HEK293T (cell line): ENCODE measurements around the gene LYSMD2.

Experiments used
- ARNT ChIP-seq: fragments of 450-650 bp; IDR thresholded peaks from 2 replicates; pipeline ENCODE4 v1.6.1; 2017; ENCODE audit warnings: mild to moderate bottlenecking
- BHLHE40 ChIP-seq: fragments of 450-650 bp; IDR thresholded peaks from 2 replicates; pipeline ENCODE4 v1.6.1; 2016; ENCODE audit warnings: mild to moderate bottlenecking, moderate library complexity, borderline replicate concordance
- CTBP1 ChIP-seq: fragments of 450-650 bp; IDR thresholded peaks from 2 replicates; pipeline ENCODE4 v1.6.1; 2016; ENCODE audit warnings: borderline replicate concordance
- FOXA1 ChIP-seq: fragments of 450-650 bp; IDR thresholded peaks from 2 replicates; pipeline ENCODE4 v1.6.1; 2016; ENCODE audit warnings: mild to moderate bottlenecking
- FOXK2 ChIP-seq: fragments of 450-650 bp; IDR thresholded peaks from 2 replicates; pipeline ENCODE4 v1.6.1; 2016; ENCODE audit warnings: mild to moderate bottlenecking
- FOXM1 ChIP-seq: fragments of 450-650 bp; IDR thresholded peaks from 2 replicates; pipeline ENCODE4 v1.6.1; 2017; ENCODE audit warnings: mild to moderate bottlenecking, borderline replicate concordance
- HDGF ChIP-seq: fragments of 450-650 bp; IDR thresholded peaks from 2 replicates; pipeline ENCODE4 v1.6.1; 2017; ENCODE audit warnings: antibody characterized with exemption, borderline replicate concordance
- L3MBTL2 ChIP-seq: fragments of 450-650 bp; conservative IDR thresholded peaks from 2 replicates; pipeline ENCODE4 v1.6.1; 2016; ENCODE audit warnings: mild to moderate bottlenecking
- NFRKB ChIP-seq: fragments of 450-650 bp; IDR thresholded peaks from 2 replicates; pipeline ENCODE4 v1.6.1; 2016; ENCODE audit warnings: mild to moderate bottlenecking, moderate library complexity
- SP1 ChIP-seq: fragments of 450-650 bp; IDR thresholded peaks from 2 replicates; pipeline ENCODE4 v1.6.1; 2017
- SUZ12 ChIP-seq: fragments of 450-650 bp; IDR thresholded peaks from 2 replicates; pipeline ENCODE4 v1.6.1; 2016; ENCODE audit warnings: mild to moderate bottlenecking
- TARDBP ChIP-seq: fragments of 450-650 bp; IDR thresholded peaks from 2 replicates; pipeline ENCODE4 v1.6.1; 2016
- ZNF384 ChIP-seq: fragments of 450-650 bp; IDR thresholded peaks from 2 replicates; pipeline ENCODE4 v1.6.1; 2016
- TF ChIP-seq, protein P1 (sequence below): fragments of 450-650 bp; IDR thresholded peaks from 2 replicates; pipeline ENCODE4 v1.6.1; 2016

DNA sequence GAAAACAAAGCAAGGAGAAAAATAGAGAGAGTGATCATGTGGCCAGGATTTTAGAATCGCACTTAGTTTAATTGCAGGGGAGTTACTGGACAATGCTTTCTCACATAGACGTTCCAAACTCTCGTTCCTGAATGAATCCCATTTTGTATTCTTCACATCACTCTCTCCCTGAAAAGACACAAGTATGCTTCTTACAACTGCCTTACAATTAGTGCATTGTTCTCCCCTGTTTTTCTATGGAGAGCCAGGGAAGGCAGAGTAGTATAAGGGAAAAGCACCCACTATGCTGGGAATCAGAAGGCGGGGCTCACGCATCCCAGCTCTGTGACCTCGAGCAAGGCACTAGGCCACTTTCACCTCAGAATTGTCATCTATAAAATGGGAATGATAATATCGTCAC, 28.3 kb upstream of the LYSMD2 start:
- no peak for TF ChIP-seq FOXM1
- TF ChIP-seq NFRKB, result no peak
- no peak for TF ChIP-seq FOXK2
- TF ChIP-seq SP1, result no peak
- TF ChIP-seq CTBP1, result no peak
- TF ChIP-seq TARDBP, result no peak
- TF ChIP-seq BHLHE40, result no peak
- TF ChIP-seq ZNF384, result no peak
- no peak for TF ChIP-seq HDGF
- TF ChIP-seq SUZ12, result no peak
- no peak for TF ChIP-seq FOXA1
- TF ChIP-seq, protein P1, sequence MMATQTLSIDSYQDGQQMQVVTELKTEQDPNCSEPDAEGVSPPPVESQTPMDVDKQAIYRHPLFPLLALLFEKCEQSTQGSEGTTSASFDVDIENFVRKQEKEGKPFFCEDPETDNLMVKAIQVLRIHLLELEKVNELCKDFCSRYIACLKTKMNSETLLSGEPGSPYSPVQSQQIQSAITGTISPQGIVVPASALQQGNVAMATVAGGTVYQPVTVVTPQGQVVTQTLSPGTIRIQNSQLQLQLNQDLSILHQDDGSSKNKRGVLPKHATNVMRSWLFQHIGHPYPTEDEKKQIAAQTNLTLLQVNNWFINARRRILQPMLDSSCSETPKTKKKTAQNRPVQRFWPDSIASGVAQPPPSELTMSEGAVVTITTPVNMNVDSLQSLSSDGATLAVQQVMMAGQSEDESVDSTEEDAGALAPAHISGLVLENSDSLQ, result no peak
- TF ChIP-seq L3MBTL2, result no peak
- TF ChIP-seq ARNT, result no peak
